ENCODE results near the gene RNASE4.

DNA sequence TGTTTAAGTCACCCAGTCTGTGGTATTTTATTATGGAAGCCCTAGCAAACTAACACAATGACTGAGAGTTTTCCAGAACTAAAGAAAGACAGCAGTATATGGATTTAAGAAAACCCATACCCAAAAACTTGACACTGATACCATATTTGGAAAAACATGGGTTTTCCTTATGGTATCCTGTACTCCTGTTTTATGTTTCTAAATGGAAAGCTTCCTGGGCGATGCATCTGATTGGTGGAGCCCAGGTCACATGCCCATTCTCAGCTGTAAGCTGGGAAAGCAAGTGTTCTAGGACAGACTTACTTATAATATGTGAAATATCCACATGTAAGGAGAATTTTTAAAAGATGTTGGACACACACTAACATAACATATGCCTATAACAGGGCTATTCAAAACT, 4.5 kb upstream of the RNASE4 start:
- TF ChIP-seq CTCF (IDR thresholded peaks at IDR 0.05) = no peak
- no peak for TF ChIP-seq TCF7L2 (IDR thresholded peaks at IDR 0.05; ENCODE audit: low read depth, low read length)
- TF ChIP-seq POLR2AphosphoS5 (IDR thresholded peaks at IDR 0.05; ENCODE audit: low read depth, low read length) = no peak

All from Panc1 (cell line).